Omental fat pad (tissue), 4 donors: Measurements from ENCODE around the gene PLPP6. TPM values are rescaled to one million over a fixed set of nuclear protein-coding genes. Genes with fewer than 3 reads are reported as not detected.

Source experiments
- ATAC-seq: fragments of 150-250 bp; one replicate; pipeline ENCODE4 v1.9.1; 2016; ENCODE audit warnings: mild to moderate bottlenecking, moderate library complexity; ENCODE audit not compliant: low FRiP score
- DNase-seq: peaks from one replicate; pipeline ENCODE4 v3.0.0-alpha.2; 2019; ENCODE audit warnings: low spot score
- total RNA-seq, 4 donors: library from RNA; depleted of rRNA; stranded (reverse); fragments of >200 nt; gene quantifications; one replicate each; pipeline ENCODE4 v1.1.0, GENCODE V29; 2016
- TF ChIP-seq, protein P1 (sequence below), 3 donors: fragments of 450-650 bp; IDR thresholded peaks; one replicate each; pipeline ENCODE4 v1.5.1; 2016 to 2017; ENCODE audit warnings: antibody characterized with exemption in 3 of 3, mild to moderate bottlenecking in 3 of 3, moderate library complexity in 2 of 3

The PLPP6 gene
- total RNA-seq, 4 donors from 2014 or later, result 3.4 to 6.0 (median 5.3) TPM

DNA sequence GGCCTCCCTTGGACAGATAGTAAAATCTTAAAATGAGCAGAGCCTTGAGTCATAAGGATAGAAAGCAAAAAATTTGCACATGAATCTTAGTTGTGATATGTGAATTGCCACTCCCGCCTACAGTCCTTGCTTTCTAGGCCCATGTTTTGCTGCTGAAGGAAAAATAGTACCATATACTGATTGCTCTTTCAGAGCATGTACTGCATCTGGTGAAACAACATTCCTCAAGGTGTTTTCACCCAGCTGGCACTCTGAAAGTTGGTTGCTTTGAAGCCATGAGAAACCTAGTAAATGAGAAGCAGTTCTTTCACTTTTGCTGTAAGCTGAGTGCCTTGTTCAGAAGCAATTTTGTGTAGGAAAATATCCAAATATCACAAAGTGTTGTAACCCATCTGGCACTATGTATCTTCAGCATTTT lies 27.6 kb downstream of the PLPP6 start:
- no peak for DNase-seq
- TF ChIP-seq, protein P1, sequence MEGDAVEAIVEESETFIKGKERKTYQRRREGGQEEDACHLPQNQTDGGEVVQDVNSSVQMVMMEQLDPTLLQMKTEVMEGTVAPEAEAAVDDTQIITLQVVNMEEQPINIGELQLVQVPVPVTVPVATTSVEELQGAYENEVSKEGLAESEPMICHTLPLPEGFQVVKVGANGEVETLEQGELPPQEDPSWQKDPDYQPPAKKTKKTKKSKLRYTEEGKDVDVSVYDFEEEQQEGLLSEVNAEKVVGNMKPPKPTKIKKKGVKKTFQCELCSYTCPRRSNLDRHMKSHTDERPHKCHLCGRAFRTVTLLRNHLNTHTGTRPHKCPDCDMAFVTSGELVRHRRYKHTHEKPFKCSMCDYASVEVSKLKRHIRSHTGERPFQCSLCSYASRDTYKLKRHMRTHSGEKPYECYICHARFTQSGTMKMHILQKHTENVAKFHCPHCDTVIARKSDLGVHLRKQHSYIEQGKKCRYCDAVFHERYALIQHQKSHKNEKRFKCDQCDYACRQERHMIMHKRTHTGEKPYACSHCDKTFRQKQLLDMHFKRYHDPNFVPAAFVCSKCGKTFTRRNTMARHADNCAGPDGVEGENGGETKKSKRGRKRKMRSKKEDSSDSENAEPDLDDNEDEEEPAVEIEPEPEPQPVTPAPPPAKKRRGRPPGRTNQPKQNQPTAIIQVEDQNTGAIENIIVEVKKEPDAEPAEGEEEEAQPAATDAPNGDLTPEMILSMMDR (IDR thresholded peaks at IDR 0.05), result no peak
- peak; percentile 80 for ATAC-seq

DNA sequence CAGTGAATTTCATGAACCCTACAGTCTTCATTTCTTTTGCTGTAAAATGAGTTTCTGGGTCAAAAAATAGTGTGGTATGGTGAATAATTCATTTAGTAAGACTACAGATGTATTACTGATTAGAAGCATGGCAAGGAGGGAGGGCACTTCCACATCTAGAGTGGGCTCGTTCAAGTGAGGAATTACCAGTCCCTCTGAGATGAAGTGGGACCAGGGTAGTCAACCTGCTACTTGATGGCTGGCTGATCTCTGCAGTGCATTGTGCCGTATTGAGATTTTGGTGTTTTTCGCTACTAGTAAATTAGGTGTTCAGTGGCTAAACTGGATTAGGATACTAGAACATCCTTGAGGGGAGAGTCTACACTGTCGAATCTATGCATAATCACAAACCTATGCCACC lies 28.1 kb downstream of the PLPP6 start:
- TF ChIP-seq, protein P1 (IDR thresholded peaks at IDR 0.05), result no peak
- ATAC-seq, result no peak
- no peak for DNase-seq

DNA sequence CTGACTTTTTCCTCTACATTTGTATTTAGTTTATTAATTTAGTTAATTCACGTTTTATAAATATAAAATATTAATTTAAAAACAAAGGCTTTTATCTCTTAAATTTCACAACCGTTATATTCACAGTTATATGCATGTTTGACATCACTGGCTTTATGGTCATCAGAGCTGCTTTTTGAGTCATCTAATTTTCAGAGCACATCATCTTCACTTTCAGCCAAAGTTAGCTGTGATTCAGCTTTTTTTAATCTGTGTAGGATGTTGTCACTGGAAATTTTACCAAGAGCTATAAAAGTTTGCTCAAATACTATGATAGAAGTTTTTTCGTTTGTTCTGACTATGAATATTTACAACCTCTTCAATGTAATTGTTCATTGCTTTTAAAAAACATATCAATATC lies 29.7 kb downstream of the PLPP6 start:
- TF ChIP-seq, protein P1 (IDR thresholded peaks at IDR 0.05), result no peak
- DNase-seq, result no peak

DNA sequence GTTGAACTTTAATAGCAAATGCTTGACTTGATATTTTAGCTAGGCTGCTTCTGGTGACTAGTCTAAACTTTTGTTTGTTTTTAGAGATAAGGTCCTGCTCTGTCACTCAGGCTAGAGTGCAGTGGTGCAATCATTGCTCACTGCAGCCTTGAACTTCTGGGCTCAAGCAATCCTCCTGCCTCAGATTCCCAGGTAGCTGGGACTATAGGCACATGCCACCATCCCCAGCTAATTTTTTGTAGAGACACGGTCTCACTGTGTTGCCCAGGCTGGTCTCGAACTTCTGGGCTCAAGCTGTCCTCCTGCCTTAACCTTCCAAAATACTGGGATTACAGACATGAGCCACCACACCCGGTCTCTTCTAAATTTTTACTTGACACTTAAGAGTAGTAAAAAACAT lies 38.0 kb downstream of the PLPP6 start:
- no peak for ATAC-seq

More for the DNA sequence above, 29.7 kb downstream of the PLPP6 start:
- ATAC-seq, result peak; percentile 60

DNA sequence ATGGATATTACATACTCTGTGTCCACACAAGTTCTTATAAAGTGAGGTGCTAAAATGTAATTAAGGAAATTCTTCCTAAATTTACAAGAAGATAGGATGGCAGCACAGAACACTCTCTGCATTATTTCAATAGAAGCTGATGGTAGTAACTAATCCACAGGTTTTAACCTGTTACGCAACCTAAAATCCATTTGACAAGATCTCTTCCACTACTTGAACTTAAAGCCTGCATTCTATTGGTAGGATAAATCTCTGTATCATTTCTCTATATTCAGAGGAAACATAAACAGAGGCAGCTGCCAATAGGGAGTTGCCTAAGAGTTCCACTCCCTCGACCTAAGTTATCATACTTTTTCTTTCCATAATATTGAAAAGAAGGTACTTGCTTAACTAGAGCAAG lies 38.8 kb downstream of the PLPP6 start:
- no peak for ATAC-seq
- DNase-seq, result no peak
- TF ChIP-seq, protein P1 (IDR thresholded peaks at IDR 0.05), result no peak

More for the DNA sequence above, 38.0 kb downstream of the PLPP6 start:
- TF ChIP-seq, protein P1 (IDR thresholded peaks at IDR 0.05), result no peak
- DNase-seq, result no peak

DNA sequence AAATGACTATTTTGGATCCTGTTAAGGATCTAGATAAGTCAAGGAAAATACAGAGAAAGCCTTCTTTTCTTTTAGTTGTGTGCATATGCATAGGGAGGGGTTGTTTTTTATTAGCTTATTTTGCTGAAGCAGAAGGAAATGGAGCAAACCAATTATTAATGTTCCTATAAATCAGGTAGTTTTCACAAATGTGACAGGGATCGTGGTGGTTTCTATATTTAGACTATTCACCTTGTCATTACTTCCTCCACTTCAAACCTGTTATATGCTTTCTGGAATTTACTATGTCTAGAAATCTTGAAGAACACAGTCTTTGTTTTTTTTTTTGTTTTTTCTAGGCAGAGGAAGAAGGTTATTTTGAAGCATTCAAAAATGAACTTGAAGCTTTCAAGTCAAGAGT lies 39.4 kb downstream of the PLPP6 start:
- DNase-seq, result no peak
- TF ChIP-seq, protein P1 (IDR thresholded peaks at IDR 0.05), result no peak
- ATAC-seq, result no peak

- TF ChIP-seq, protein P1 (IDR thresholded peaks at IDR 0.05), result no peak
- no peak for DNase-seq
- ATAC-seq, result no peak
Observed at GRCh38 chr9:4704129-4704528, 42.0 kb downstream of the PLPP6 start.
